VCaP (cell line): ENCODE data around the gene NEBL.

Source experiments
- H3K27ac ChIP-seq: fragments of 450-650 bp; 2 replicates; pipeline ENCODE4 v1.5.1; 2017
- CTCF ChIP-seq: fragments of 450-650 bp; conservative IDR thresholded peaks from 2 replicates; pipeline ENCODE4 v1.5.1; 2017; ENCODE audit warnings: mild to moderate bottlenecking, moderate library complexity

Gene NEBL

GRCh38 chr10:20814116-20814515, 83.0 kb downstream of the NEBL start:
- no peak overlapping the region for H3K27ac ChIP-seq
- TF ChIP-seq CTCF, result no peak

GRCh38 chr10:20811131-20811530, 86.0 kb downstream of the NEBL start:
- TF ChIP-seq CTCF, result no peak
- no peak overlapping the region for H3K27ac ChIP-seq

- TF ChIP-seq CTCF, result no peak
Observed at GRCh38 chr10:20809631-20810030, 87.5 kb downstream of the NEBL start.

GRCh38 chr10:20806487-20806886, 90.6 kb downstream of the NEBL start:
- H3K27ac ChIP-seq, result no peak overlapping the region
- TF ChIP-seq CTCF, result no peak

More at GRCh38 chr10:20809631-20810030, 87.5 kb downstream of the NEBL start:
- H3K27ac ChIP-seq, result no peak overlapping the region

- no peak overlapping the region for H3K27ac ChIP-seq
- no peak for TF ChIP-seq CTCF
Observed at GRCh38 chr10:20797290-20797689, 99.8 kb downstream of the NEBL start.

GRCh38 chr10:20795391-20795790, 101.7 kb downstream of the NEBL start:
- no peak for TF ChIP-seq CTCF
- no peak overlapping the region for H3K27ac ChIP-seq

- no peak overlapping the region for H3K27ac ChIP-seq
- TF ChIP-seq CTCF, result no peak
Observed at GRCh38 chr10:20785174-20785573, 111.9 kb downstream of the NEBL start.
